Stimulated activated CD4-positive, alpha-beta T cell treated with anti-CD3 and anti-CD28 coated beads, Interleukin-15, amount 100 ng/mL, for 1 hour (primary cell): ENCODE data around the gene PCLO.
"Not testable (repeated sequence)": the region's sequence is repeated elsewhere in the genome, so short reads cannot be mapped to it uniquely, and the experiment has no call there.

ENCODE experiments used
- DNase-seq, 2 donors: peaks; one replicate each; pipeline ENCODE4 v3.0.0-alpha.2; 2020; ENCODE audit warnings: low read depth in 1 of 2, low spot score in 1 of 2

The PCLO gene

DNA sequence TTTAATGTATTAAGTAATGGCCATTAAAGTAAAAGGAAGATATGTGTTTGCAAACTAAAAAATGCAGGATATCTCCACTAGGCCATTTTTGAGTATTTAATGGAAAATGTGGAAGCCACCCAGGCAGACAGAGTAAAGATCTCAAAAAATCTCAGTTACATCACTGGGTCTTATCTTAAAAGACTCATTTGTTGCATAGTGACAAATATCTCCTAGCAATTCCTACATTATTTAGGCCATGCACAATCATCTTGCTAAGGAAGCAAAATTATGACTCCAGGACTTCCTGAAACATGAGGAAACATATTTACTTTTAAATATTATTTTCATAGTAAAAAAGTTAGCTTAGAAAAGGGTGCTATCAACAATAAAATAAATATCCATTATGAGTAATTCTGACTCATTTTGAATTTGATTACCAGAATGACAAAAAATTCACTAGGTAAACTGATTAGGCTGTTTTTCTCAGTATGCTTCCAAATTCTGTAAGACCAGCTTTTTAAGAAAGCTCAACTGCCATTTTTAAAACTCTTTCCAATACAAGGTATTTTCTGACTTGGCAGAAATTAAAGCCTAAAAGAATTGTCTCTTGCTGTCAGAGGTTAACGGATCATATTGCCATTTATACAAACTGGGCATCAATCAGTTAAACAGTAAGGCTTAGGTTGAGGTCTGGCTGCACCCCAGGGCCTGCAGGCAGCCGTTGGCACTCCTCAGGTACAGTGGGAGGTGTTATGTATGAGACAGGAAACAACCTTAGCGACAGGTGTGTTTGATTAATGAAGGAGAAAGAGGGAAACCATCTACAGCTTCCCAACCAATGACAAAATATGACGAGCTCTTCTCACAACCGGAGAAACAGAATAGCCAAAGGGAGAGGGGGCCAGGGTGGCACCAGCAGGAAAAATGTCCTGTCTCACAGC is 31.8 kb downstream of the PCLO start:
- DNase-seq: no peak

DNA sequence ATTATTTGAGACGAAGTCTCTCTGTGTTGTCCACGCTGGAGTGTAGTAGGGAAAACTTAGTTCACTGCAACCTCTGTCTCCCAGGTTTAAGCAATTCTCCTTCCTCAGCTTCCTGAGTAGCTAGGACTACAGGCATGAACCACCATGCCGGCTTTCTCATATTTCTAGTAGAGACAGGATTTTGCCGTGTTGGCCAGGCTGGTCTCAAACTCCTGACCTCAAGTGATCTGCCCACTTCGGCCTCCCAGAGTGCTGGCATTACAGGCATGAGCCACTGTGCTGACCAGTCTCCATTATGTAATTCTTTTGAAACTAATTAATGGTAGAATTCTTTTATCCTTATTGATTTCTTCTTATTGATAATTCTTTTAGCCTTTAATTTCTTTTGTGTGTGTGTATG is 32.5 kb downstream of the PCLO start:
- DNase-seq: no peak

DNA sequence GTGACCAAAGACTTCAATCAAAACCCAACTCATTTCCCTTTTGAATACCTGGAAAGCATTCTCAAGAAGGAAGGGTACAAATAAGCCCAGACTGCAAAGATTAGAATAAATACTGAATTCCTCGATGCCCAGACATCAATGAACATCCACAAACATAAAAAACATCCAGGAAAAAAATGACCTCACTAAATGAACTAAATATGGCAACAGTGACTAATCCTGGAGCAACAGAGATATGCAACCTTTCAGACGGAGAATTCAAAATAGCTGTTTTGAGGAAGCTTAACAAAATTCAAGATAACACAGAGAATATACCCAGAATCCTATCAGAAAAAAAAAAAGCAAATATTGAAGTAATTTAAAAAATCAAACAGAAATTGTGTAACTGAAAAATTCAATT is 43.2 kb downstream of the PCLO start:
- no peak for DNase-seq

DNA sequence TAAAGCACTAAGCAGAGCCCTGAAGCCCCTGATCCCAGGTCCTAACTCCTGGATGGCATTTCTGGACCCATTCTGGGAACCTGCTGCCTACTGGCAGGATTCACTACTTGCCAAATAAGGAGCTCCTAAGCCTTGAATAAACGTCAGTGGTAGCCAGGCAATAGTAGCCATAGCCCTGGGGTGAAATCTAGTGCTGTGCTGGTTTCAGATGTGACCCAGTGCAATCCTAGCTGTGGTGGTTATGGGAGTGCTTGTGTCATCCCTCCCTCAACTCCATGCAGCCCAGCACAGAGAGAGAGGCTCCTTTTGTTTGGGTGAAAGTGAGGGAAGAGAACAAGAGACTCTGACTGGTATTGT is 43.7 kb downstream of the PCLO start:
- no peak for DNase-seq

DNA sequence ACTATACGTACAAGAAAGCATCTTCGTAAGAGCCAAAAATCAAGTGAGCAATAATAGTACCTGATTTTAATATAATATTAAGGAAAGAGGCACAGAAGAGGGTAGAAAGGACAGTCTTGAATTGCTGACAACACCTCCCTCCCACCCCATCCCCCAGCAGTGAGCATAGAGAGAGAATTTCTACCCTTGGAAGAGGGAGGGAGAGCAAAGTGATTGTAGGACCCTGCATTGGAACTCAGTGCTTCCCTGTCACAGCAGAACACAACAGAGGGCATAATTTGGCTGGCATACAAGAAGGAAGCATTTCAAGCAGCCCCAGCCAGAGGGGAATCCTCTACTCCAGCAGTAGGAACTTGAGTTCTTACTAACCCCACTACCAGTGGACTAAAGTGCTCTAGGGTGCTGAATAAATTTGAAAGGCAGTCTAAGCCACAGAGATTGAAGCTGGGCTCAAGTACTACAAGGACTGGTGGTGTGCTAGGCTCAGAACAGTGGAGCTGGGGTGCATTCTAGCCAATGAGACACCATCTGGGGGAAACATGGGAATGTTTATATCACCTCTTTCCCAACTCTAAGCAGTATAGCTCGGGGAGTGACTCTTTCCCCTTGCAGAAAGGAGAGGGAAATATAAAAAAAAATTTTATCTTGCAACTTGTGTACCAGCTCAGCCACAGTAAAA is 44.2 kb downstream of the PCLO start:
- no peak for DNase-seq

DNA sequence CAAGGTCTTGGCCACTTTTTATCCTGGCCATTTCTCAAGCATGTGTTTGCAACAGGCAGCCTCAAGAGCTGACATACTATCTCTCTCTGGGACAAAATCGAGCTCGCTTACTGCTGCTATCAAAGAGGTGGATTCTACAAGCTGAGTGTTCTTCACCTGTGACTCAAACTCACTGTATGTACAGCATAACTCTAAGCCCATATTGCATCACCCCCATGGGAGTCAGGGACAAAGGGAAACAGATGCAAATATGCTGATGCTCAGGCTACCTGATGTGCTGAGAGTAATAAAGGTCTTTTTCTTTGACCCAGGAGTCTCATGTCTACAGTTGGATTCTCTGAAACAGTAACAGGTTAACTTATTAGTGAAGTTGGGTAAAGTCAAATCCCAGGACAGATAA is 45.2 kb downstream of the PCLO start:
- no peak for DNase-seq

DNA sequence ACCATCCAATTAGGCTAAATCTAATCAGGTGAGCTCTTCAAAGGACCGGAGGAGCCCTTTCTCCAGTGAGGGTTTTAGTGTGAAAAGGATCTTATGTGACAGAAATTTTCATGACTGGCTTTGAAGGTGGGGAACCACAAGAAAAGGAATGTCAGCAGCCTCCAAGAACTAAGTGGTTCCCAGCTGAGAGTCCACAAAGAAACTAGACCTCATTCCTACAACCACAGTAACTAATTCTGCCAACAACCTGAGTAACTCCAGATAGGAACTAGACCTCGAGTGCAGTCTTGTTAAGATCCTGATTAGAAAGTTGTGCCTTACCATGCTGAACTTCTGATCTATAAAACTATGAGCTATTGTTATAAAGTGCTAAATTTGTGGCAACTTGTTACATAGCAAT is 51.3 kb downstream of the PCLO start:
- DNase-seq: no peak

DNA sequence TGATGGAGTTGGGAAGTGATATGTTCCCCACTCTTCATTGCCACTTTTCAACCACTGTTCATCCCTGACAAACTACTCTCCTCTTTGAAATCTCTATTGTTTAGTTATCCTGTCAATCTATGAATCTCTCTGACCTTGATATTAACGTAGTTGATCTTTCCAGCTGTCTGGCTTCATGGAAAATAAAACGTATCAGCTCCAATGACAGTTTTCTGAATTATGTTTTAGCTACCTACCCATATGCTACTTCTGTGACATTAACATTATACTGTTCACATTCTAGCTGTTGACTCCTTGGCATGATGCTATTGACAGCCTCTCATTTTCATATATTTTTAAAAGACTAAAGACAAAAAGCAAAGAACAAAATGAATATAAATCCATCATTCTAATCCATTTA is 53.3 kb downstream of the PCLO start:
- DNase-seq: no peak

DNA sequence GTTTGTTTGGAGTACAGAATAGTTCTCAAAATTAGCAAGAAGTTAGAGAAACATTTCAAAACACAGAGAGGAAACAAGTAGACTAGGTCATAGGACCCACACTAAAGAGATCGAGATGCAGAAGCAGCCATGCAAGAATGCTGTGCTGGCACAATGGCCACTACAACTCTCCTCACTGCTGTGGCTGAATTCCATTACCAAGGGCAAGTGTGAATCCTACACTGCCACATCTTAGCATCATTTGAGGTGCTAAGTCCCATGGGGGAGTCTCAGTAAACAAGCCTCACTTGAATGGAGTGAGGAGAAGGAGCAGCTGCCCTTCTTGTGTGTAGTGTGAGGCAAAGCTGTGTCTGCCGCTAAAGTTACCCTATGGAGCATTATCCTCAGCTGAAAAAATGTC is 56.7 kb downstream of the PCLO start:
- no peak for DNase-seq

DNA sequence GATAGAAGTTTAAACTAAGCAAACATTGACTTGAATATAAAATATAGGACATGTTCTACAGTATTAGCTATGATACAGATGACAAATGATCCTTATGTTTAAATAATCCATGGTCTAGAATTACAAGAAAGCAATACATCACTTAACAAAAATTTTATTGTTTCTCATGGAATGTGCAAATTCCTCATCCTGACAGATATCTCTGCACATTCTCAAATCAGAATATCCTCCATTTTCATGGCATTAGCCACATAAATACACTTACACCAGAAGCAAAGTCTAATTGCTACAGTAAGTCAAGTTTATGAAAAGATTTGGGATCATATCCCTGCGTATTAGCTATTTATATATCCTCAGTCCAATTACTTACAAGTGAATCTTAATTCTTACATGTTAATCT is 57.6 kb downstream of the PCLO start:
- no peak for DNase-seq

DNA sequence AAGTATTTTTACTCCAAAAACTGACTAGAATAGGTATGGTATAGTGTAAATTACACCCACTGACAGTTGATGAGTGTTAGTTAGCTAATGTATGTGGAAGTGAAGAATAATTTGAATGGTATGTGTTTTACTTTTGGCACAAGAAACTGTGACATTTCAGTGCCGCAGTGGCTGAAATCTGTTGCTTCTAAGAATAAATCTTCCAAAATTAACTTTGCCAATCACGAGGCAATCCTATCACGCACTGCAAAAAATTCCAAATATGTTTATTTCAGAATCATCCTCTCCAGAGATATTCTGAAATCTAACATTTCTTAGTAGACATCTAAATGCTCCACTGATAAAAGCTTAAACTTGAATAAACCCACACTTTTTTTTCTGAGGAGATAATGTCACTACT is 61.2 kb downstream of the PCLO start:
- DNase-seq: no peak

DNA sequence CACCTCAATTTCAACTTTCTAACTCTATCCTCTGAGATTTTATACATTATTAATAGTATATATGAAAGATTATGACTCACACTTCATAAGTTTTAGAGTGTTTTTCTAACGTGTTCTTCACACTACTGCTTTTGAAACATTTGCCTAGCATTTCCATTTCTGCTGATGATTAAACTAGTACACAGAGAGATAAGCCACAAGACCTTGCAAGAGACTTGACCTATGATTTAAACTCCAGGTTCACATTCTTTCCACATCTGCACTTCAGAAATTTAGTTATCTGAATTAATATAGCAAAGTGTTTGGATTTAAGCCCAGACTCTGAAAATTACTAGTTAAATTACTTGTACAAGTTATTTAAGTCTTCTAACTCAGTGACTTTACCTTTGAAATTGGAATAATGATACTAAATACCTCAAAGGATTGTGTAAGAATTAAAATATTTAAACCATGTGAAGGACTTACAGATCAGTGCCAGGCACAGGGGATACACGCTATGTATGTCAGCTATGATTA is 66.6 kb downstream of the PCLO start:
- no peak for DNase-seq

DNA sequence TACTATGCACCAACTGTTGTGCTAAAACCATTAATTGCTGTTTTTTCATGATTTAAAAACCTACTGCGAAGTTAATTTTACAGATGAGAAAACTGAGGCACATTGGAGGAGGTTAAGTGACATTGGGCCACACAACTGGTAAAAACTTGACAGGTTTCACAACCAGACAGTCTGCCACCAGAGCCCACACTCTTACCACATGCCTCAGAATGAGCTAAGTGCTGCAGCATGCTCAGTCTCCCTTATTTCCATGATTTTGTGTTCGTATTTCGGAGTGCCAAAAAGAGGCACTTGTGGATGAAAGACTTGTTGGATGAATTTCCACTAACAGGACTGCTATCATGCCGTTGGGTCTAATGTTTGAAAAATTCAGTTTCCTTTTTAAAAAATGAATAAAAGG is 77.4 kb downstream of the PCLO start:
- no peak for DNase-seq

DNA sequence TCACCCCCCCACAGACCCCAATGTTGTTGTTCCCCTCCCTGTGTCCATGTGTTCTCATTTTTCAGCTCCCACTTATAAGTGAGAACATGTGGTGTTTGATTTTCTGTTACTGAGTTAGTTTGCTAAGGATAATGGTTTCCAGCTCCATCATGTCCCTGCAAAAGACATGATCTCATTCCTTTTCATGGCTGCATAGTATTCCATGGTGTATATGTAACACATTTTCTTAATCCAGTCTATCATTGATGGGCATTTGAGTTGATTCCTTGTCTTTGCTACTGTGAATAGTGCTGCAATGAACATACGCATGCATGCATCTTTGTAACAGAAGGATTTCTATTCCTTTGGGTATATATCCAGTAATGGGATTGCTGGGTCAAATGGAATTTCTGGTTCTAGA is 82.8 kb downstream of the PCLO start:
- not testable (repeated sequence) for DNase-seq

DNA sequence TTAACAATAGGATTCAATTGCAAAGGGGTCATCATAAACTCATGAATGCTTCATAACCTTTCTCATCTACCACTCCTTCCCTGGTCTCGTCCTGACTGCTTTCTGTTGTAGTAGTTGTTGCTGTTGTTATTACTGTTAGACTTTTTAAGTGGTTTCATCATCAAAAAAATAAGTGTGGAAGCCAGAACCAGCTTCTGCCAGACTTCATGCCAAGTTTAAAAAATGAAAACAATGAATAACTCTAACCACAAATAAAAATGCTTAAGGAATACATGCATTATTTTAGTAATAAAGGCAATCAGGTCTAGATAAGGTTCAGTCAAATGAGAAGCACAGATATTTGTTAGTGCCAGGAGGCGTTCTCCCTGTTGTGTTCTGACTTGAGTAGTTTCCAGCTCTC is 85.4 kb downstream of the PCLO start:
- no peak for DNase-seq

DNA sequence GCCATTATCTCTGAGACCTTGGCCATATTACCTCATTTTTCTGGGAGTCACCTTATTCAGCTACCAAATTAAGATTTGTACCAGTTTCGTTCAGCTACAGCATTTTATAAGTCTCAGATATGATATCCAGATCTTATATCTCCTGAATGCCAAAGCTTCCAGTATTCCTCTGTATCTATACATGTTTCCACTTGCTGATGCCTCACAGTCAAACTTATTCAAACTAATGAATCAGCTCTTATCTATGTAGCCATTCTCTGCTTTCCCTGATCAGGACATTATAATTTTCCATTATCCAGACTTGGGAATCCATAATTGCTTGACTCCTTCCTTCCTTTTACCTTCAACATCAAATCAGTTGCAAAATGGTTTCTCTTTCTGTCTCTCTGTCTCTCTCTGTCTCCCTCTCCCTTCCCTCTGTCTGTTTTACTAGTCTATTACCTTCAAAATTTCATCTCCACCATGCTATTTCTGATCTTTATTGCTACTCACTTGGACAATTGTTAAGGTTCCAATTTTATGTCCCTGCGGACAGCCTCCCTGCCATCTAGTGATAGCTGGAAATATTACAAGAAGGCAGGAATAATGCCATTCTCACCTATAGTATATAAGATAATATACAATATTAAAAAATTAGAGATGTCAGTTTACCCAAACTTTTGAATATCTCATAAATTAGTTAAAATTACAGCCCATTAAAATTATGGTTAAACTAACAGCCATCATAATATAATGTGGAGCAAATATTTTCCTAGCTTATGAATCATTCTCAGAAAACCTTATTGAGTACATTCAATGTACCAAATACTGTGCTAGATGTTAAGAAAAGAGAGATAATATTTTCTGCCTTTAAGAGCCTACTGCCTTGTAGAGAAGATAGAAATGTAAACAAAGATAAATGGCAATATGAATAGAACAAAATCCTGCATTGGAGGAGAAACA is 89.8 kb downstream of the PCLO start:
- DNase-seq: no peak

DNA sequence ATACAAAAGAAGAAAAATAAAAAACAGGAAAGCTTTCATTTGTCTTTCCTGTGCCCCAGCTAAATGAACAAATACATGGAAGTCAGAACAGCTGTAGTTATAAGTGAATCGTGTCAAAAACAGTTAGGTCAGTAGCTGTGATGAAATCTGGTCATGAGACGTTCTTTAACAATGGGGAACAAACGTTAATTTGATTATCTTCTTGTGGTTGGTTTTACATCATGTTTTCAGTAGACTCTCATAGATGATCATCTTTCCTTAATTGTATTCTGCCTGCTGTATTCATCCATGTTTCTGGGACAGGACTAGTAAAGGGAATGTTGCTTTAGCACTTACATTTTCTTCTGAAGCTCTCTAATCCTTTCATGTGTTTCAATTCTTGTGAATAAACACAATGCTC is 97.0 kb downstream of the PCLO start:
- no peak for DNase-seq

DNA sequence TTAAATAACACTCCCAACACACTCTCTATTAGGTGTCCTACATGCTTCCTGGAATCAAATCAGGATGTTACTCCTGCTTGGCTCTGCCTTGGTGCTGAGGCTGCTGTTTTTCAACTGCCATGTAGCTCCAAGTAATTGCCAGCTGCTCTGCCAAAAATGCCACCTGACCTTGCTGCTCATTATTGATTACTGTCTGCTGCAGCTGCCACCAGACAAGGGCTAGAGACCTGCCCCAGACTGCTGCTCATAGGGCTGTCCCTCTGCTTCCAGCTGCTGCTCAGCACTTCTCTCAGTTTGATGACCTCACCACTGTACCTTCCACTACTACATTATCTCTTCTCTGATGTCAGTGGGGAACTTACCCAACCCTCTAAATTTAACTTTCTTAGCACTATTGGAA is 102.5 kb downstream of the PCLO start:
- DNase-seq: no peak

DNA sequence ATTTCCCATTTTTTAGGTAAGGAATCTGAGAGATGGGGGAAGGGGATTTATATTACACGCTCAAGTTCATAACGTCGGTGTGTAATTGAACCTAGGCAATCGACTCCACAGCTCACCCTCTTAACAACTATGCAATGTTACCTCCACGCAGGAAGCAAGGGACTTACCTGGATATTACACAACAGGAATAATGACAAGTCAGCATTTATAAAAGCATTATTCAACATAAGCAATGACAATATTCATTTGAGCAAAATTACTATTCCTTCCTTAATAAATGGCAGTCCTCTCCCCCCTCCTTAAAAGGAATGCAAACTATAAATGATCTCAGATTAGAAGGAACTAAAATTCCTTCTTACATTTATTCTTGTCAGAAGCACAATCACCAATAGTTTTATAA is 104.0 kb downstream of the PCLO start:
- no peak for DNase-seq

DNA sequence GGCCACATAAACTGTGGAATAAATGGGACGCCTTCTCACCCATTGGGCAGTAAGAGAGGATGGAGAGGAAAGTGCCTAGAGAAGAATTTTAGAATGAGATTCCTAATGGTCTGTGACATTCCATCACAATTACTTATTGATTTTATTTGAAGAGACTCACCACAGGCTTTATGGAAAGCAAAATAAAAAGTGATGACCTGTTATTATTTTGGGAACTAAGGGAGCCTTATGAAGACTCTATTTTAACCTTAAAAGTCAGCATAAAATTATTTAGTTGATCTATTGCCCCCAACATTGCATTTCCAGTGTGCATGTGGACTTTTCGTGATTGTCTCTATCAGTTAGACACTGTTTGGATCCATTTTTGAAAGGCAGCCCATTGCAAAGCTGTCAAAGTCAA is 107.5 kb downstream of the PCLO start:
- no peak for DNase-seq

DNA sequence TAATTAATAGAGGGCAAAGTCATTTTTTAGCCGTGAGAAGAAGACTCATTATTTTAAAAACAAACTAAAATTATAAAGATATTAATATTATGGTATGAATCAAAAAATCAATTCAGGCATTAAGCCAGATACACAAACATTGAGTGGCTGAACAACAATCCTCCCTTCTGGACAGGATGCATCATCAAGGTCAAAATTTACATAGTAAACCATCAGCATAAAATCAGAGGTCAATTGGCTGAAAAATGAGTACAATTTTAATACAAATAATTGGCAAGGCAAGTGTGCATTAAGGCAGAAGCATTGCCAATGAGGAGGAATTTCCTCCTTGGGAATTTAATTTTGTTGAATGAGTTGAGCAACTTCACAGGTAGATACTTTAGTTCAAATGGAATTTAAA is 108.2 kb downstream of the PCLO start:
- no peak for DNase-seq

DNA sequence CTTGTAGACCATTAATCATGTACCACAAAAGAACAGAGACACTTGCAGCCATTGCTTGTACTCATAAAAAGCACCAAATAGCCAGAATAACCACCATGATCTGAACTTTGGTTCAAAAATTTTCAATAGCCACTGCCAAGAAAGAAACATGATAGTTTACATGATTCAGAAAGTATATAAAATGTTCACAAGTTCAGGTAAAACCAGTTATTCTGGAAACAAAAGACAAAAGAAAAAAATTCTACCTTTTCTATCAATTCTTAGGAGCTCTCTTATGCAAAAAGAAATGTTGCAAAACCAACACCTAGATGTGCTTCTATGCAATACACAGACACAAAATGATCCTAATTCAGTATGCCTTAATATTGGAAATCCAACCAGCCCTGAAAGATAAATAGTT is 108.7 kb downstream of the PCLO start:
- no peak for DNase-seq
